SKM-1 (cell line): ENCODE results near the gene ACSBG1.

Experiments
- DNase-seq: peaks from one replicate; lab custom pipeline; 2025; ENCODE audit not compliant: unreplicated experiment; lab: John Stamatoyannopoulos, UW

Gene ACSBG1

GRCh38 chr15:78234515-78235040 is at the start of gene ACSBG1:
ACSBG1 (minus strand) TSS chr15:78234565; CDS start chr15:78234501, 64 bp downstream.
- no peak for DNase-seq

- DNase-seq = no peak
Measured at GRCh38 chr15:78282324-78282723, 48.0 kb upstream of the ACSBG1 start.

- no peak for DNase-seq
Measured at GRCh38 chr15:78280319-78281072, 46.1 kb upstream of the ACSBG1 start.

GRCh38 chr15:78276064-78276943 is 41.9 kb upstream of the ACSBG1 start:
- no peak for DNase-seq

DNA sequence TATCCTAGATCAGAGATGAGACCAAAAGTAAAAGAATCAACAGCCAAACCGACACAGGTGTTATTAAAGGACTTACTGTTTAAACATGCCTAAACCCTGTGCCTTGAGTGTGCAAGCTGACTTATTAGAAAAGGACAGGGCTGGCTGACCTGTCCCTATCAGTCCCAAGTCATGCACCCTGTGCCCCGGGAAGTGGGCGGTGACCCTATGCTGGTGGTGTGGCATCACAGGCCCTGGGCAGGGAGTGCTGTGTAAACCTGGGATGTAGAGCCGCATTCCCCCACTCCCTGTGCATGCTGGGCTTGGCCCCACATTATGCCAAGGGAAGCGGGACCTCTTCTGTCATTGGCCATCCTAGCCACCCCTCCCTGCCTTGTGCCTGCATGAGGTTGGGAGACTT is 40.6 kb upstream of the ACSBG1 start:
- no peak for DNase-seq

DNA sequence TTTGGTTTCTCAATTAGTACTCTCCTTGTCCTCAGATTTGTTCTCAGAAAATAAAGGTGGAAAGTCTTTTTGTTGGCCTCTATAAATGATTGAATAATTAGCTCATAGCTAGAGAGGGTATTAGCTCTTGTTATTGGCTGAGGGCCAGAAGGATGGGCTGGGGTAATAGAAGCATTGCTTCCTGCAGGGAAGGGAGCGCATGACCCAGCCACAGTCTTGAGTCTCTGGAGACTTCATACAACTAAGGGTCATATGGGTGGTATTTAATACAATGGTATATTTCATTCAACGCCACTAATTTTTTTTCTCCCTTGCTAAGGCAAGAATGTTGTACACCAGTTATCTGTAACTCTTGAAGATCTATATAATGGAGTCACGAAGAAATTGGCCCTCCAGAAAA is 38.4 kb upstream of the ACSBG1 start:
- no peak for DNase-seq

DNA sequence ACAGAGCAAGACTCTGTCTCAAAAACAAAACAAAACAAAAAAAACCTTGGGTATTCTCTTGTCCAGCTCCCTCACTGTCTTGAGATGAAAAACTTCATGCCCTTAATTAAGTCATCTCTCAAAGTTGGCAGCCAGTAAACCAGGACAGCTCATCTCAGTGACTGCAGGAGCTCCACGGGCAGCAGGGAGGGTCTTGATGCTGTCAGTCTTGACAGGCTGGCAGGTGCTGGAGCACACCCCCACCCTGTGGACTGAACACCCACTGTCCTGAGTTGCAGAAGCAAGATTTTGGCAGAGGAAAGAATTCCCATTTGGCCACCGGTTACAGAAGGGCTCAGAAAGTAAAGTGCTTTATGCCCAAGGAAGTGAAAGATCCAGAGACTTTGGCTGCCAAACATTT is 38.0 kb upstream of the ACSBG1 start:
- DNase-seq = no peak

- no peak for DNase-seq
Measured at GRCh38 chr15:78266806-78267205, 32.4 kb upstream of the ACSBG1 start.

- DNase-seq = no peak
Measured at GRCh38 chr15:78266229-78266628, 31.9 kb upstream of the ACSBG1 start.

DNA sequence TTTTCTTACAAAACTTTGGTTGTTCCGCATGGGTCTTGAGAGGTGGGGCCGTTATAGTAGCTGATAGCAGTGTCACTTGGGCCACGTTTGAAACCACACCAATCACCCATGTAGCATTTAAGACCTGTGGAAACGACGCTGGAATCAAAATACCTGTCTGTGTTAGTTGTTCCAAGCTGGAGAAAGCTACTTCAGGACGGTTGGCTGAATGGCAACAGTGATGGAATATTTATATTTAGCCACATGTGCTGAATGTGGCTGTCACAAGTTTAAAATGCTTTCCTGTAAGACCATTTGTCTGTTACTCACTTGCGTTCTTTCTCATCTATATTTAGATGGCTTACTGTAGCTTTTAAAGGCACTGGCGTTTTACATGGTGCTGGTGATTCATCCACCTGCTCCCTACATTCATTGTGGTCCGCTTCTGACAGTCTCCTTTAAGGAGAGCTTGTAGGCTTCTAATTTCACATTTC is 31.4 kb upstream of the ACSBG1 start:
- no peak for DNase-seq

- no peak for DNase-seq
Measured at GRCh38 chr15:78265137-78265460, 30.7 kb upstream of the ACSBG1 start.

DNA sequence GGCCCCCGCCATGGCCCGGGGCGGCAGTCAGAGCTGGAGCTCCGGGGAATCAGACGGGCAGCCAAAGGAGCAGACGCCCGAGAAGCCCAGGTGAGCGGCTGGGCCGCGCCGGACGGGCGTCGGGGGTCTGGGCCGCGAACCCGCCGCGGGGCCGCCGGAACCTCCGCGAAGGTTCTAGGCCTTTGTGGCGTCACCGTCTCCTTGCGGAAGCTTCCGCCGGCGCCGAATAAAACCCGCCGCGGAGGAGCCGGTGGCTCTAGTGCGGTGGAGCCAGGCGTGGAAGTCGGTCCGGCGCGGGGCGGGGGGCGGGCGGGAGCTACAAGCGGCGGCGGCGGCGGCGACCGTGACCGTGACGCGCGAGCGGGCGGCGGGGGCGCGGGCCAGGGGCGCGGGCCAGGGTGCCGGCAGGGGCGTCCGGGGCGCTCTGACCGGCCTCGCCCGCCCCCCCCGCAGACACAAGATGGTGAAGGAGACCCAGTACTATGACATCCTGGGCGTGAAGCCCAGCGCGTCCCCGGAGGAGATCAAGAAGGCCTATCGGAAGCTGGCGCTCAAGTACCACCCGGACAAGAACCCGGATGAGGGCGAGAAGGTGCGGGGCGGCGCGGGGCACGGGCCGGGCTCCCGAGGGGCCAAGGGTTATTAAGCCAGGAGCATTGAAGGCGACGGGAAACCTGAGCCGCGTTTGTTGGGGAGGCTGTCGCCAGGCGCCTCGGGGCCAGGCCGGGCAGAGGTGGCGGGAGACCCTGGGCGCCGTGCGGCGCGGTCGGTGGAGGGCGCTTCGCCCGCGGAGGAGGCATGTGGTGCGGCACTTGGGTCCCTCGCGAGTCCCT is 30.2 kb upstream of the ACSBG1 start, which contains the start of gene DNAJA4:
Gene DNAJA4, plus strand, starts transcription at position 259 of the 833 bp plus-strand sequence. Its CDS starts 202 bp downstream, at position 461.
- DNase-seq = no peak

- no peak for DNase-seq
Measured at GRCh38 chr15:78263907-78264303, 29.5 kb upstream of the ACSBG1 start.

GRCh38 chr15:78263351-78263781 is 29.0 kb upstream of the ACSBG1 start:
- DNase-seq = no peak

- DNase-seq = no peak
Measured at GRCh38 chr15:78261062-78261461, 26.7 kb upstream of the ACSBG1 start.

- no peak for DNase-seq
Measured at GRCh38 chr15:78260489-78260888, 26.1 kb upstream of the ACSBG1 start.

- no peak for DNase-seq
Measured at GRCh38 chr15:78259232-78259631, 24.9 kb upstream of the ACSBG1 start.

DNA sequence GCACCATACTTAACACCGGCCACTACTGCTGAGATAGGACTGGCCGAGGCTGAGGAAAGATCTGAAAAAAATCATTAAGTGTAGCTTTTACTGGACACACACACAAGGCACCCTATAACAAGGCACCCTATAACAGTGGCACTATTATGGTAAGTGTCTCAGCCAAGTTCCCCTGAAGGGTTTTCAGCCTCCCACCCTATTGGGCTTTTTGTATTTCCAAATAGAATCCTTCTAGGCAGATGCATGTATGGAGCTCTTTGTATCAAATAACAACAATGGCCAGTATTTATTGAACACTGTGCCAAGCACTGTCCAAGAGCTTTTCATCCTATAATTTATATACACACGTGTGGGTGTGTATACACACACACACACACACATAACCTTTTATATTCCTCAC is 23.3 kb upstream of the ACSBG1 start:
- no peak for DNase-seq

DNA sequence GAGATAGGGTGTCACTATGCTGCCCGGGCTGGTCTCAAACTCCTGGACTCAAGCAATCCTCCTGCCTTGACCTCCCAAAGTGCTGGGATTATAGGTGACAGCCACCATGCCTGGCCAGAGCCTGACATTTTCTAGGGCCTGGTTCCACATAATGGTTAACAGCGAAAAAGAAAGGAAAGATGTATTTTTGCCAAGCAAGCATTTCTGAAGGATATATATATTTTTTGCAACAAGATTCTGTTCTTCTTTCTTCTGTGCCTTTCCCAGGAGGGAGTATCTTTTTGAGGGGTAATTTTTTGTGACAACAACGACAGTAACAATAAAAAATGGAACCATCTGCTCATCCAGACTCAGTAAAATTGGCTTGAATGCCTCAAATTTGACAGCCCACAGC is 21.7 kb upstream of the ACSBG1 start:
- DNase-seq = no peak

DNA sequence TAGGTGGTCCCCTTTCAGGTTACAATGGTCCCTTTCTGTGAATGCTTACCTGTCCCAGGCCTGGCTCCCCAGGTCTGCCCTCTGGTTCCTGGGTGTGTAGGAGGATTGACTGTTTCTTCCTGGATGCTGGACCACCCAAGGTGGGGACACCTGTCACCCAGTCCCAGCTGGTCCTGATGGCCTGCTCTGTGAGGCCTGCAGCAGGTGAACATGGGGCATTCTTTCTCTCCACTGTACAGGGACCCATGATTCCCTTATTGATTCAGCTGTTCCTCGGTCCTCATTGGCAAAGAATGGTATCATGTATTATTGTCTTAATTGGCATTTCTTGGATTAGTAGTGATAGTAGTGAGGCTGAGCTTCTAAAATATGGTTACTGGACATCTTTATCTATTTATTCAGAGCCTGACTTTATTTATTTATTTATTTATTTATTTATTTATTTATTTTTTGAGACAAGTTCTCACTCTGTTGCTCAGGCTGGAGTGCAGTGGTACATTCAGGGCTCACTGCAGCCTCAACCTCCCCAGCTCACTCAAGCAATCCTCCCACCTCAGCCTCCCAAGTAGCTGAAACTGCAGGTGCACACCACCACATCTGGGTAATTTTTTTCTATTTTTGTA is 21.2 kb upstream of the ACSBG1 start:
- DNase-seq = no peak
